ENCODE data around the gene TBC1D26.

TBC1D26 gene

DNA sequence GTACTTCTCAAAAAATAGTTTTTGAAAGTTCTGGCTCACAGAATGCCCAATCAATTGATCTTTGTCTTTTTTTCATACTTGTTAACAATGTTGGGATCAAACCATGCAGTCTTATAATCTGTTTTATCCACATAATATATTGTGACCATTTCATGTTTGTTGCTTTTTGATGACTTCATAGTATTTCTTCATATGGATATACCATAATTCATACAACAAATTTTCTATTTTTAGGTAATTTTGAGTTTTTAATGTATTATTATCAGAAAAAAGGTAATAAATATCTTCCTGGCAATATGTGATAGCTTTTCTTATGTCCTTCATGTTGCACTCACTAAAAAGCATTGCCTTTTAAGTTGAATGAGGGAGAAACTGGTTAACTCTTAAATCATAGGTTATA, 44.8 kb downstream of the TBC1D26 start:
- TF ChIP-seq SIN3A (IDR thresholded peaks at IDR 0.05; ENCODE audit: borderline replicate concordance, insufficient read depth, low read length) (no peak), POLR2AphosphoS5 (IDR thresholded peaks at IDR 0.05; ENCODE audit: low read depth, low read length) (no peak), FOXP2 (optimal IDR thresholded peaks at IDR 0.05; ENCODE audit: borderline replicate concordance, extremely low read depth, extremely low read length, insufficient read depth) (no peak), TAF1 (IDR thresholded peaks at IDR 0.05; ENCODE audit: borderline replicate concordance, insufficient read depth, low read length) (no peak)
- TF ChIP-seq, protein P1, sequence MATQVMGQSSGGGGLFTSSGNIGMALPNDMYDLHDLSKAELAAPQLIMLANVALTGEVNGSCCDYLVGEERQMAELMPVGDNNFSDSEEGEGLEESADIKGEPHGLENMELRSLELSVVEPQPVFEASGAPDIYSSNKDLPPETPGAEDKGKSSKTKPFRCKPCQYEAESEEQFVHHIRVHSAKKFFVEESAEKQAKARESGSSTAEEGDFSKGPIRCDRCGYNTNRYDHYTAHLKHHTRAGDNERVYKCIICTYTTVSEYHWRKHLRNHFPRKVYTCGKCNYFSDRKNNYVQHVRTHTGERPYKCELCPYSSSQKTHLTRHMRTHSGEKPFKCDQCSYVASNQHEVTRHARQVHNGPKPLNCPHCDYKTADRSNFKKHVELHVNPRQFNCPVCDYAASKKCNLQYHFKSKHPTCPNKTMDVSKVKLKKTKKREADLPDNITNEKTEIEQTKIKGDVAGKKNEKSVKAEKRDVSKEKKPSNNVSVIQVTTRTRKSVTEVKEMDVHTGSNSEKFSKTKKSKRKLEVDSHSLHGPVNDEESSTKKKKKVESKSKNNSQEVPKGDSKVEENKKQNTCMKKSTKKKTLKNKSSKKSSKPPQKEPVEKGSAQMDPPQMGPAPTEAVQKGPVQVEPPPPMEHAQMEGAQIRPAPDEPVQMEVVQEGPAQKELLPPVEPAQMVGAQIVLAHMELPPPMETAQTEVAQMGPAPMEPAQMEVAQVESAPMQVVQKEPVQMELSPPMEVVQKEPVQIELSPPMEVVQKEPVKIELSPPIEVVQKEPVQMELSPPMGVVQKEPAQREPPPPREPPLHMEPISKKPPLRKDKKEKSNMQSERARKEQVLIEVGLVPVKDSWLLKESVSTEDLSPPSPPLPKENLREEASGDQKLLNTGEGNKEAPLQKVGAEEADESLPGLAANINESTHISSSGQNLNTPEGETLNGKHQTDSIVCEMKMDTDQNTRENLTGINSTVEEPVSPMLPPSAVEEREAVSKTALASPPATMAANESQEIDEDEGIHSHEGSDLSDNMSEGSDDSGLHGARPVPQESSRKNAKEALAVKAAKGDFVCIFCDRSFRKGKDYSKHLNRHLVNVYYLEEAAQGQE (IDR thresholded peaks at IDR 0.05; ENCODE audit: insufficient read depth in 1 of 2, low read depth in 2 of 2, low read length in 2 of 2), result no peak

DNA sequence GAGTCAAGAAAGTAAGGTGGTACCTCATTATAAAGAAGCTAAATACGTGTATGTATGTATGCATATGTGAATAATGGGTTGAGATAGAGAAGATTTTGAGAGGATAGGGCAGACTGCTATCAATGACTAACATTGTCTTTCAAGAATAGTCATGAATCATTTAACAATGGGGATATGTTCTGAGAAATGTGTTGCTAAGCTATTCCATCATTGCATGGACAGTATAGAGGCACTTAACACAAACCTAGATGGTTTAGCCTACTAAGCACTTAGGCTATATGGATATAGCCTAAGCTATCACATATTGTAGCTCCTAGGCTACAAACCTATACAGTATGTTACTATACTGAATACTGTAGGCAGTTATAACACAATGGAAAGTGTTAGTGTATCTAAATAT, 45.2 kb downstream of the TBC1D26 start:
- TF ChIP-seq, protein P1 (IDR thresholded peaks at IDR 0.05; ENCODE audit: insufficient read depth in 1 of 2, low read depth in 2 of 2, low read length in 2 of 2), result no peak
- TF ChIP-seq POLR2AphosphoS5 (IDR thresholded peaks at IDR 0.05; ENCODE audit: low read depth, low read length) (no peak), TAF1 (IDR thresholded peaks at IDR 0.05; ENCODE audit: borderline replicate concordance, insufficient read depth, low read length) (no peak), FOXP2 (optimal IDR thresholded peaks at IDR 0.05; ENCODE audit: borderline replicate concordance, extremely low read depth, extremely low read length, insufficient read depth) (no peak), SIN3A (IDR thresholded peaks at IDR 0.05; ENCODE audit: borderline replicate concordance, insufficient read depth, low read length) (no peak)

DNA sequence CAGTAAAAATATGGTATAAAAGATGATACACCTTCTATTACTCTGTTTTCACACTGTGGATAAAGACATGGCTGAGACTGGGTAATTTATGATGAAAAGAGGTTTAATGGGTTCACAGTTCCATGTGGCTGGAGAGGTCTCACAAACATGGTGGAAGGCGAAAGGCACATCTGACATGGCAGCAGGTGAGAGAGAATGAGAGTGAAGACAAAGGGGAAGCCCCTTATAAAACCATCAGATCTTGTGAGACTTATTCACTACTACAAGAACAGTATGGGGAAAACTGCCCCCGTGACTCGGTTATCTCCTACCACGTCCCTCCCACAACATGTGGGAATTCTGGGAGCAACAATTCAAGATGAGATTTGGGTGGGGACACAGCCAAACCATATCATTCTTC, 45.6 kb downstream of the TBC1D26 start:
- no peak for TF ChIP-seq FOXP2 (optimal IDR thresholded peaks at IDR 0.05; ENCODE audit: borderline replicate concordance, extremely low read depth, extremely low read length, insufficient read depth)
- TF ChIP-seq TAF1 (IDR thresholded peaks at IDR 0.05; ENCODE audit: borderline replicate concordance, insufficient read depth, low read length), result no peak
- TF ChIP-seq POLR2AphosphoS5 (IDR thresholded peaks at IDR 0.05; ENCODE audit: low read depth, low read length), result no peak
- TF ChIP-seq, protein P1 (IDR thresholded peaks at IDR 0.05; ENCODE audit: insufficient read depth in 1 of 2, low read depth in 2 of 2, low read length in 2 of 2), result no peak
- TF ChIP-seq SIN3A (IDR thresholded peaks at IDR 0.05; ENCODE audit: borderline replicate concordance, insufficient read depth, low read length), result no peak

DNA sequence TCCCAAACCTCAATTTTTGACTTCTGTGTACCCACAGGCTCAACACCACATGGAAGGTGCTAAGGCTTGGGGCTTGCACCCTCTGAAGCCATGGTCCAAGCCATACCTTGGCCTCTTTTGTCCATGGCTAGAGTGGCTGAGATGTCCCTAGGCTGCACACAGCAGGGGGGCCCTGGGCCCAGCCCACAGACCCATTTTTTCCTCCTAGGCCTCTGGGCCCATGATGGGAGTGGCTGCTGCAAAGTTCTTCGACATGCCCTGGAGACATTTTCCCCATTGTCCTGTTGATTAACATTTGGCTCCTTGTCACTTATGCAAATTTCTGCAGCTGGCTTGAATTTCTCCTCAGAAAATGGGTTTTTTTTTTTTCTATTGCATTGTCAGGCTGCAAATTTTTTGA, 47.0 kb downstream of the TBC1D26 start:
- TF ChIP-seq TAF1 (IDR thresholded peaks at IDR 0.05; ENCODE audit: borderline replicate concordance, insufficient read depth, low read length), result no peak
- no peak for TF ChIP-seq SIN3A (IDR thresholded peaks at IDR 0.05; ENCODE audit: borderline replicate concordance, insufficient read depth, low read length)
- TF ChIP-seq POLR2AphosphoS5 (IDR thresholded peaks at IDR 0.05; ENCODE audit: low read depth, low read length), result no peak
- TF ChIP-seq FOXP2 (optimal IDR thresholded peaks at IDR 0.05; ENCODE audit: borderline replicate concordance, extremely low read depth, extremely low read length, insufficient read depth), result no peak
- TF ChIP-seq, protein P1 (IDR thresholded peaks at IDR 0.05; ENCODE audit: insufficient read depth in 1 of 2, low read depth in 2 of 2, low read length in 2 of 2), result no peak

DNA sequence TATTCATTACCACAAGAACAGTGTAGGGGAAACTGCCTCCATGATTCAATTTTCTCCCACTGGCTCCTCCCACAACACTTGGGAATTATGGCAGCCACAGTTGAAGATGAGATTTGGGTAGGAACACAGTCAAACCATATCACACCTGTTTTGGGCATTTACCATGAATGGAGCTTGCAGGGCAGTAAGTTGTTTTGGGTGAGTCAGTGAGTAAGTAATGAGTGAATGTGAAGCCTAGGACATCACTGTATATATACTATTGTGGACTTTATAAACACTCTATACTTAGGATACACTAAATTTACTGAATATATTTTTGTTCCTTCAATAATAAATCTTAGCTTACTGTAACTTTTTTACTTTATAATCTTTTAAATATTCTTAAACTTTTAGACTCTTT, 48.1 kb downstream of the TBC1D26 start:
- TF ChIP-seq TAF1 (IDR thresholded peaks at IDR 0.05; ENCODE audit: borderline replicate concordance, insufficient read depth, low read length) (no peak), SIN3A (IDR thresholded peaks at IDR 0.05; ENCODE audit: borderline replicate concordance, insufficient read depth, low read length) (no peak), FOXP2 (optimal IDR thresholded peaks at IDR 0.05; ENCODE audit: borderline replicate concordance, extremely low read depth, extremely low read length, insufficient read depth) (no peak), POLR2AphosphoS5 (IDR thresholded peaks at IDR 0.05; ENCODE audit: low read depth, low read length) (no peak)
- TF ChIP-seq, protein P1 (IDR thresholded peaks at IDR 0.05; ENCODE audit: insufficient read depth in 1 of 2, low read depth in 2 of 2, low read length in 2 of 2), result no peak

Data from PFSK-1 (cell line).